Activated naive CD8-positive, alpha-beta T cell treated with anti-CD3 and anti-CD28 coated beads, Interleukin-2, amount 50 U/mL, for 24 hours (primary cell): Measurements from ENCODE around the gene SPDYE4.

Experiments used
- ATAC-seq: fragments of 150-1000 bp; cut with Tn5 transposase; one replicate; pipeline ENCODE4 v1.10.0; 2021
- DNase-seq: peaks from one replicate; pipeline ENCODE4 v3.0.0; 2021
- H3K27ac Mint-ChIP-seq: one replicate; pipeline ENCODE4 v1.8.0; 2021; ENCODE audit warnings: mild to moderate bottlenecking, mixed read lengths
- H3K27me3 Mint-ChIP-seq: one replicate; pipeline ENCODE4 v1.8.0; 2021; ENCODE audit warnings: mixed read lengths
- H3K36me3 Mint-ChIP-seq: one replicate; pipeline ENCODE4 v1.8.0; 2021; ENCODE audit warnings: low read depth, mixed read lengths
- H3K4me1 Mint-ChIP-seq: one replicate; pipeline ENCODE4 v1.8.0; 2021; ENCODE audit warnings: mixed read lengths
- H3K4me3 Mint-ChIP-seq: one replicate; pipeline ENCODE4 v1.8.0; 2021; ENCODE audit warnings: mild to moderate bottlenecking, moderate library complexity, mixed read lengths
- H3K9me3 Mint-ChIP-seq: one replicate; pipeline ENCODE4 v1.8.0; 2021; ENCODE audit warnings: mixed read lengths

Gene SPDYE4

GRCh38 chr17:8736362-8736761 lies 22.0 kb downstream of the SPDYE4 start:
- DNase-seq (no peak), ATAC-seq (no peak)
- Mint-ChIP-seq H3K4me3 (no peak overlapping the region), H3K9me3 (no peaks in the 10 kb centered on the region), H3K27ac (no peak overlapping the region), H3K36me3 (no peaks in the 10 kb centered on the region), H3K4me1 (peaks cover 18% of the 10 kb centered on the region), H3K27me3 (peaks cover 6% of the 10 kb centered on the region)

- H3K27me3 Mint-ChIP-seq, result peaks cover 7% of the 10 kb centered on the region
- no peak overlapping the region for H3K27ac Mint-ChIP-seq
- no peaks in the 10 kb centered on the region for H3K9me3 Mint-ChIP-seq
- H3K36me3 Mint-ChIP-seq, result no peaks in the 10 kb centered on the region
- DNase-seq (no peak), ATAC-seq (no peak)
- no peak overlapping the region for H3K4me3 Mint-ChIP-seq
- peaks cover 12% of the 10 kb centered on the region for H3K4me1 Mint-ChIP-seq
These were observed 22.9 kb downstream of the SPDYE4 start for GRCh38 chr17:8735336-8735939.

GRCh38 chr17:8734876-8735275 lies 23.5 kb downstream of the SPDYE4 start:
- ATAC-seq, result no peak

DNA sequence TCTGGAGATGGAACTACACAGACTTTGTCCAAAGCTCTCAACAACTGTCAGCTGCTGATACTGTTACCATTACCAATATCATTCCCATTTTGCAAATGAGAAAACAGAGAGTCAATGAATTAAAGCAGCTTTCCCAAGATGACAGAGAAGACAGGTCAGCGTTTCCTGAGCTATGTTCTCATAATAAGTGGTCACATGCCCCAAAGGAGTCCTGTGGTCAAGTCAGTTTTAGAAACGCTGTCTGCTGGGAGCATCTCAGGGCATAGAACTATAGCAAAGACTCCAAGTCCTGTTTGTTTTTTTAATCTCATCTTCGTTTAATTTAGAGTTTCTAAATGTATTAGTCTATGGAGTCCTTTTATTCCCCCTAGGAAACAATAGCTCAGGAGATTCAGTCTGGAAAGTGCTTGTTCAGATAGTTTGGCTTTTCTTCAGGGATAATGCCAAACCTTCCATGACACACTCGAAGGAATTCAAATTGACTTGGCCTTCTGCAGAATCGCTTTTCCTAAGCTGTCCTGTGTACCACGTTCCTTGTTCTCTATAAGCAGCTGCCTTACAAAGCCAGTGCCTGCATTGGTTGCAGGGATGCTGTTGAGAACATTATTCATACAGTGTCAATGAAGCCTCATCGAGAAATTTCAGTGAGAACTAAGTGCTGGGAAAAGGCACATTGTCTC lies 25.8 kb downstream of the SPDYE4 start:
- Mint-ChIP-seq H3K9me3 (no peaks in the 10 kb centered on the region), H3K27me3 (peaks cover 12% of the 10 kb centered on the region), H3K4me1 (no peaks in the 10 kb centered on the region), H3K36me3 (no peaks in the 10 kb centered on the region), H3K27ac (no peak overlapping the region), H3K4me3 (no peak overlapping the region)
- DNase-seq (no peak), ATAC-seq (no peak)

More at GRCh38 chr17:8734876-8735275, 23.5 kb downstream of the SPDYE4 start:
- Mint-ChIP-seq H3K4me1 (peaks cover 8% of the 10 kb centered on the region), H3K27me3 (peaks cover 8% of the 10 kb centered on the region), H3K4me3 (no peak overlapping the region), H3K9me3 (no peaks in the 10 kb centered on the region), H3K27ac (no peak overlapping the region), H3K36me3 (no peaks in the 10 kb centered on the region)
- DNase-seq, result no peak

GRCh38 chr17:8729860-8730259 lies 28.5 kb downstream of the SPDYE4 start:
- no peak overlapping the region for H3K27ac Mint-ChIP-seq
- H3K4me3 Mint-ChIP-seq, result no peak overlapping the region
- no peaks in the 10 kb centered on the region for H3K36me3 Mint-ChIP-seq
- peaks cover 2% of the 10 kb centered on the region for H3K4me1 Mint-ChIP-seq
- H3K27me3 Mint-ChIP-seq, result peaks cover 12% of the 10 kb centered on the region
- DNase-seq (no peak), ATAC-seq (no peak)
- H3K9me3 Mint-ChIP-seq, result no peaks in the 10 kb centered on the region

DNA sequence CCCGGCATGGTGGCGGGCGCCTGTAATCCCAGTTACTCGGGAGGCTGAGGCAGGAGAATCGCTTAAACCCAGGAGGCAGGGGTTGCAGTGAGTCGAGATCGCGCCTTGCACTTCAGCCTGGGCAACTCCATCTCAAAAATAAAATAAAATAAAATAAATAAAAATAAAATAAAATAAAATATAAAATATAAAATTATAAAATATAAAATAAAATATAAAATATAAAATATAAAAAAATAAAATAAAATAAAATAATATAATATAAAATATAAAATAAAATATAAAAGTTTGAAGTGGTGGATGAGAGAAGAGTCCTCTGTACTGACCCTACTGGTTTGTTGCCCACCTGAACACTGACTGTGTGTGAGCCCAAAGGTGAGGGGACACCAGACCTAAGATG lies 28.9 kb downstream of the SPDYE4 start:
- ATAC-seq (no peak), DNase-seq (no peak)
- H3K4me3 Mint-ChIP-seq, result no peak overlapping the region
- peaks cover 2% of the 10 kb centered on the region for H3K4me1 Mint-ChIP-seq
- H3K36me3 Mint-ChIP-seq, result no peaks in the 10 kb centered on the region
- H3K27me3 Mint-ChIP-seq, result peaks cover 12% of the 10 kb centered on the region
- no peaks in the 10 kb centered on the region for H3K9me3 Mint-ChIP-seq
- no peak overlapping the region for H3K27ac Mint-ChIP-seq

GRCh38 chr17:8728971-8729370 lies 29.4 kb downstream of the SPDYE4 start:
- no peaks in the 10 kb centered on the region for H3K9me3 Mint-ChIP-seq
- H3K36me3 Mint-ChIP-seq, result no peaks in the 10 kb centered on the region
- H3K4me3 Mint-ChIP-seq, result no peak overlapping the region
- no peak overlapping the region for H3K27ac Mint-ChIP-seq
- peaks cover 12% of the 10 kb centered on the region for H3K27me3 Mint-ChIP-seq
- DNase-seq, result no peak
- H3K4me1 Mint-ChIP-seq, result peaks cover 2% of the 10 kb centered on the region
- no peak for ATAC-seq

DNA sequence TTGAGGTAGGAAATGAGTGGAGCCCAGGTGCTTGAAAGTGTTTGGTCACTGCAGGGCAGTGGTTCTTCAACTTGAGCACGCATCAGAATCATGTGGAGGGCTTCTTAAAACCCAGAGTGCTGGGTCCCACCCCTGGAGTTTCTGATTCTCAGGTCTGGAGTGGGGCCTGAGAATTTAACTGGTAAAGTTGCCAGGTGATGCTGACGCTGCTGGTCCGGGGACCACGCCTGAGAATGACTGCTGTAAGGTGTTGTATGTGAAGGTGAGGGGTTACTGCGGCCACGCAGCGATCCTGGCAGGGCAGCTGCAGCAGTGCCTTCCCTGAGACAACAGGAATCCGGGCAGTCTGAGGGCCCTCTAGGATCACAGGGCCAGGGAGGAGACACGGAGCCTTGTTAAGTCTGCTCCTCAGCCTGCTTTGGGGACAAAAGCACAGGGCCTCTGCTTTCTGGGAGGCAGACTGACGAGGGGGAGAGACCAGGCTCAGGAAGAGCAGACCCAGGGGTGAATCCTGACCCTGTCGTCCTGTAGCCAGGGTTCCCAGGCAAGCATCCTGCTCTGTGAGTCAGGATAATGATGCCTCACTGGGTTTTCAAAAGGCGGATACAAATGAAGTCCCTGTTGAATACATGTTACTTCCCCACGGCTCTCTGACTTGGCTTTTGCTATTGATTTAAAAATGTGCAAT lies 30.0 kb downstream of the SPDYE4 start:
- Mint-ChIP-seq H3K36me3 (no peaks in the 10 kb centered on the region), H3K27me3 (peaks cover 12% of the 10 kb centered on the region), H3K9me3 (no peaks in the 10 kb centered on the region), H3K27ac (no peak overlapping the region), H3K4me3 (no peak overlapping the region), H3K4me1 (peaks cover 2% of the 10 kb centered on the region)
- DNase-seq (no peak), ATAC-seq (no peak)

DNA sequence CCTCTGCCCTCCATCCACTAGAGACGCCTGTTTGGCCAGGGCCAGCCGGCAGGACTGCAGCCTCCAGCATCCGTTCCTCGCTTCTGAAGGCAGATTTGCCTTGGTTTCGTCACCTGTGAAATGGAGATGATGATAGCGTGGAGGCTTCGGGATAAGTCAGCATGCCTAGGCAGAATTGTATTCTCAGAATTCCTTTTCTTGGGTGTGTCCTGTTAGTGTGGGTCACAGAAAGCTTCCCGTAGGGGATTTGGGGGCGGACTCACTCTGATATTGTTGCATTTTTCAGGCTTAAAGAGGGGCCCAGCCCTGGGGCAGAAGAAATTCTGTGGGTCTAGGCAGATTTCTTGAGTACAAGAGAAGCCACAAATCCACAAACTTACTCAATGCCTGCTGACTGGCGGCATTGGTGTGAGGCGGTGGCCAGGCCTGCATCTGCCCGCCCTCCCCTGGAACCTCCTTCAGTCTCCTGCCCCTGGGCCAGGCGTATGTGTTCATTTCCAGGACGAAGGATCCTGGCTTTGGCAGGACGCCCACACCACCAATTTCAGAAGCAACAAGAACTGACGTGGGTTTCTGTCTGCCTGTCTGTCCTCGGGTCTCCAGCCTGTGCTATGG lies 31.3 kb downstream of the SPDYE4 start:
- Mint-ChIP-seq H3K4me3 (no peak overlapping the region), H3K27ac (no peak overlapping the region), H3K36me3 (no peaks in the 10 kb centered on the region), H3K27me3 (peaks cover 12% of the 10 kb centered on the region), H3K9me3 (no peaks in the 10 kb centered on the region), H3K4me1 (peaks cover 2% of the 10 kb centered on the region)
- ATAC-seq (no peak), DNase-seq (no peak)

DNA sequence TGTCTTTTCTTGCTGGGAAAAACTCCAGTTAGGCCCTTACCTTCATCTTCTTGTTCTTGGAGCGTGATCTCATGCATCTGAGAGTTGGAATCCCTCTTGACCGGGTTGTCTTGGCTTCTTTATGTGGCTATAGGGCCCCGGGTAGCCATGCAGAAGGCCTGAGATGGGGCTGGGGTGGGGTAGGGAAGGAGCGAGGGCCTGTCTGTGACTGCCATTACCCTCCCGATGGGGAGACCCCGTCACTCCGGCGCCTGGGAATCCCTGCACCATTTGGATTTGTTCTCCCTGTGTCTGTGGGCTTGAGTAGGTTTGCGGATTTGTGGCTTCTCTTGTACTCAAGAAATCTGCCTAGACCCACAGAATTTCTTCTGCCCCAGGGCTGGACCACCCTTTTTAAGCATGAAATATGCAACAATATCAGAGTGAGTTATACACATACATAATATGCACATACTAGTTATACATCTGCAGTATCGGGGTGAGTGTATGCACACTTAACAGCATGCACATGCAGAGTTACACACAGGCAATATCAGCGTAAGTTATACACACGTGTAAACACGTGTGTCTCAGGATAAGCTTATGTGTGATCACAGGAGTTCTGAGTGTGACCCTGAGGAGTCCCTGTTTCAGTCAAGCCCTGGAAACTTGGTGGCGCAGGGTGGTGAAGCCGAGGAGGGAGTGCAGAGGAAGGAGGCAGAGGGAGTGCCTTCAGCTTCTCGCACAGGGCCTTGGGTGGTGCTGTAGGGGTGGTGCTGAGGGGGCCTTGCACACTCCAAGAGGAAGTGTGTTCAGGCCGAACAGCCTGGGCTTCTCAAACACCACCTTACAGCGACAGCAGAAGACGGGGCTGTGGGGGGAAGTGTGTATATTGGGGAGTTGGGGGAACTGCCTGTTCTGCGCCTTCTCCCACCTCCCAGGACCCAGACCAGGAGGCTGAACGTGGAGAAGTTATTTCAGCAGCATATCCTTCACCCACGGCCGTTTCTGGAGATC lies 32.2 kb downstream of the SPDYE4 start:
- Mint-ChIP-seq H3K27ac (no peak overlapping the region), H3K27me3 (peaks cover 10% of the 10 kb centered on the region), H3K36me3 (no peaks in the 10 kb centered on the region), H3K9me3 (no peaks in the 10 kb centered on the region), H3K4me1 (peaks cover 2% of the 10 kb centered on the region), H3K4me3 (no peak overlapping the region)
- ATAC-seq (no peak), DNase-seq (no peak)

- peaks cover 2% of the 10 kb centered on the region for H3K4me1 Mint-ChIP-seq
- H3K27me3 Mint-ChIP-seq, result peaks cover 6% of the 10 kb centered on the region
- ATAC-seq (no peak), DNase-seq (no peak)
- H3K27ac Mint-ChIP-seq, result no peak overlapping the region
- H3K36me3 Mint-ChIP-seq, result no peaks in the 10 kb centered on the region
- no peaks in the 10 kb centered on the region for H3K9me3 Mint-ChIP-seq
- no peak overlapping the region for H3K4me3 Mint-ChIP-seq
These were observed 33.9 kb downstream of the SPDYE4 start for GRCh38 chr17:8724451-8724850.

- ATAC-seq, result no peak
- H3K4me1 Mint-ChIP-seq, result no peaks in the 10 kb centered on the region
- H3K27ac Mint-ChIP-seq, result no peak overlapping the region
- no peak overlapping the region for H3K4me3 Mint-ChIP-seq
- no peaks in the 10 kb centered on the region for H3K36me3 Mint-ChIP-seq
- peaks cover 3% of the 10 kb centered on the region for H3K27me3 Mint-ChIP-seq
- no peaks in the 10 kb centered on the region for H3K9me3 Mint-ChIP-seq
- no peak for DNase-seq
These were observed 37.8 kb downstream of the SPDYE4 start for GRCh38 chr17:8720596-8720995.

DNA sequence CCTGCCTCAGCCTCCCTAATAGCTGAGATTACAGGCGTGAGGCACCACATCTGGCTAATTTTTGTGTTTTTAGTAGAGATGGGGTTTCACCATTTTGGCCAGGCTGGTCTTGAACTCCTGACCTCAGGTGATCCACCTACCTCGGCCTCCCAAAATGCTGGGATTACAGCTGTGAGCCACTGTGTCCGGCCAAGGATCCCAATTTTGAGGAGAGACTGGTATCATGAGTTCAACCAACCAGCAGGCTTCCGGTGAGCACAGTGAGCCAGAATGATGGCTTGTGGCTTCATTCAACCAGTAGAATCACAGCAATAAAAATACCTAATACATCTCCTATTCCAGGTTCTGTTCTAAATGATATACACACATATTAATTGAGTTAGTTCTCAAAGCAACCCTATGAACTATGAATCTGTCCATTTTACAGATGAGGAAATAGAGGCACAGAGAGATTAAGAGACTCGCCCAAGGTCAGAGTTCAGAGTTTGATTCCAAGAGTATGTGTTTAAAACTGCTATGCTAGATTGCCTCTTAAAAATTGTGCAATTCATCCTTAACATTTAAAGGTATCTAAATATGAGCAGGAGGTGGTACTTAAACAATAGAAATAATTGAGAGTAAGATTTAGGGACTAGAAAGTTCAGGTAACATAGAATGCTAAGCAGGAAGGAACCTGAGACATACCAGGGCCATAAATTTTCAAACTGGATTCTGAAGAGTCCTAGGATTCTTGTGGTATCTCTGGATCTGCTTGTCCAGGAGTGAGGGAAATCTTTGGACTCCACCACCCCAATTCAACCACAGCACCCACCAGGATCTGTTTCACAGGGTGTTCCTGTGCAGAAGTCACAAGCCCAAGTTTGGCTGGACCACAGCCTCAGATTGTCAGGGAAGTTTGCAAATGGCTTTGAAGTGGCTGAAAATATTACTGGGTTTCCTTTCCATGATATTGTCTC lies 38.8 kb downstream of the SPDYE4 start:
- Mint-ChIP-seq H3K36me3 (no peaks in the 10 kb centered on the region), H3K27me3 (peaks cover 3% of the 10 kb centered on the region), H3K9me3 (no peaks in the 10 kb centered on the region), H3K27ac (no peak overlapping the region), H3K4me3 (no peak overlapping the region), H3K4me1 (no peaks in the 10 kb centered on the region)
- ATAC-seq (no peak), DNase-seq (no peak)
